ENCODE data around the gene TSC2. TPM values are rescaled to one million over a fixed set of nuclear protein-coding genes. Genes with fewer than 3 reads are reported as not detected.
A peak's percentile ranks its signal among the peaks of the same experiment; 100 is the strongest.

TSC2 gene
- total and polyA plus RNA-seq, 9 of the 15 experiments (the other 6 are each of a cell fraction or from before 2014, with no cell fraction given) = 1.3 to 68.1 (median 16.6) TPM

- H3K9me1 ChIP-seq (ENCODE audit: control insufficient read depth, insufficient read depth, low read length) = peaks cover 3% of the 10 kb centered on the region
- no peaks in the 10 kb centered on the region for H3K9me3 ChIP-seq (replicated peaks; ENCODE audit: control insufficient read depth, insufficient read depth, low read depth, low read length)
- ChIA-PET POLR2A (interaction anchor here (0.5 to 1.3 kb wide), 5 partner anchors 14 to 192 kb away, joined by 3 to 14 read pairs (median 4); partner anchors contain the start of gene TRAF7), CTCF (ENCODE audit: low intra/inter-chr PET ratio) (no interaction called here)
- 86% methylated on average over 11 of the region's 14 CpGs for WGBS (ENCODE audit: insufficient coverage, low coverage, missing lambda C conversion rate)
- H4K20me1 ChIP-seq (replicated peaks; ENCODE audit: control insufficient read depth, insufficient read depth, low read length) = 0 out of 2 replicates have a peak, but pooled peaks cover 7% of the 10 kb centered on the region
- H3K36me3 ChIP-seq (ENCODE audit: control insufficient read depth, insufficient read depth, low read length) = peaks cover 4% of the 10 kb centered on the region; the same call in 1 of the 3 replicates
- FAIRE-seq (no peak), ATAC-seq (no peak), DNase-seq (ENCODE audit: extremely low read depth in 1 of 4, low spot score in 3 of 4) (no peak)
- in situ Hi-C loops (cut with MboI) = no loop called here
- peaks cover 16% of the 10 kb centered on the region for H3K79me2 ChIP-seq (ENCODE audit: control insufficient read depth, insufficient read depth, low read length)
- no peak overlapping the region for H3K4me3 ChIP-seq
- H3K27ac ChIP-seq (ENCODE audit: extremely low read depth, low read depth, low read length) = no peak overlapping the region
- no peak overlapping the region for H3K4me2 ChIP-seq (ENCODE audit: insufficient read depth, low read length)
- H3K9ac ChIP-seq (ENCODE audit: insufficient read depth in 1 of 2, low read depth in 2 of 2, low read length in 2 of 2) = peak overlapping the region in 1 of 2 experiments; percentile 86; a peak in 1 of 4 replicates
- no peaks in the 10 kb centered on the region for H3K27me3 ChIP-seq (ENCODE audit: control insufficient read depth in 2 of 2, insufficient read depth in 2 of 2, low read length in 2 of 2)
- H3K4me1 ChIP-seq (replicated peaks in 1 of 2; ENCODE audit: control insufficient read depth in 2 of 2, insufficient read depth in 2 of 2, low read length in 2 of 2) = peaks cover 23 to 88% of the 10 kb centered on the region in 2 experiments; a peak in 4 of 5 replicates
- no TSS peak for BruUV-seq (replicated peaks)
- intact Hi-C loops (cut with micrococcal nuclease) = no loop called here
- no peak overlapping the region for H2AFZ ChIP-seq (ENCODE audit: low read depth, low read length)
- TF ChIP-seq NFIC (IDR thresholded peaks at IDR 0.05) (no peak), MGA (IDR thresholded peaks at IDR 0.05) (no peak), ZBTB12 (CRISPR knock-in tag; IDR thresholded peaks at IDR 0.05) (no peak), ZNF436 (CRISPR knock-in tag; IDR thresholded peaks at IDR 0.05) (no peak), HMGXB4 (CRISPR knock-in tag; IDR thresholded peaks at IDR 0.05) (no peak)
Measured at GRCh38 chr16:2025251-2025650, 22.5 kb upstream of the TSC2 start.

Measured in K562 (cell line).